ENCODE measurements around the gene POLR2B.
"Not testable (repeated sequence)": the region's sequence is repeated elsewhere in the genome, so short reads cannot be mapped to it uniquely, and the experiment has no call there.

The POLR2B gene

DNA sequence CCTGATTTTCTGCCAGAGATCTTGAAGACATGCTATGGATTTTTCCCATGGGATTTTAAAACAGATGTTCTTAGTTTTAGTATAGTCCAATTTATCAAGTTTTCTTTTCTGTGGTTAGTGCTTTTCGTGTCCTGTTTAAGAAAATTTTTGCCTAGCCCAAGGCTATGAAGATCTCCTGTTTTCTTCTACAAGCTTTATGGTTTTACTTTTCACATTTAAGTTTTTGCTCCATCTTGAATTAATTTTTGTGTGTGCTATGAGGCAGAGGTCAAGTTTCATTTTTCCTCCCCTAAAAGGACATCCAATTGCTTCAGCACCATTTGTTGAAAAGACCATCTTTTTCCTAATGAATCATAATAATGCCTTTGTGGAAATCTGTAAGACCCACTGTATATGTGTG, 65.6 kb downstream of the POLR2B start:
- FAIRE-seq (no peak), DNase-seq (ENCODE audit: insufficient read length, low spot score) (no peak)
- TF ChIP-seq POLR2A (IDR thresholded peaks at IDR 0.05; ENCODE audit: low read depth, low read length) = no peak
- no peak for TF ChIP-seq SPI1 (IDR thresholded peaks at IDR 0.05; ENCODE audit: low read depth, low read length)
- TF ChIP-seq TAF1 (IDR thresholded peaks at IDR 0.05; ENCODE audit: low read depth, low read length) = no peak
- no peak for TF ChIP-seq POLR2AphosphoS5 (IDR thresholded peaks at IDR 0.05; ENCODE audit: low read depth, low read length)
- TF ChIP-seq PAX5 (IDR thresholded peaks at IDR 0.05; ENCODE audit: insufficient read depth, low read length, severe bottlenecking) = no peak
- no peak for TF ChIP-seq POU2F2 (IDR thresholded peaks at IDR 0.05; ENCODE audit: low read depth, low read length)

DNA sequence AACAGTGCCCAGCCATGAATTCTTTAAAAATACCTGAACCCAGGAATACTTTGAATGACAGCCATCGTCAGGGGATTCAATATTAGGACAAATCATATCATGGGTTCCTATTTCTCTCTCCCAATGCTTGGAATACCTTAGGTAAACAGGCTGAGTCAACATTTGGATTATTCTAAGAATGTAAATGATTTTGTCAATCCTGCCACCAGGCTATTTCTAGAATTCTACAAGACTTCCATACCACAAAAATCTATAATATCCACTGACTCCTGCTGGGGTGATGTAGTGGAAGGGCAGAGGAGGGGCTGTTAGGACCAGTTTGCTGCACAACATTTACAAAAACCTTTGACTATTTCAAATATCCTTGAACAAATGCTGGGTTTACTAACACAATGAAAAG, 66.3 kb downstream of the POLR2B start:
- DNase-seq (ENCODE audit: insufficient read length, low spot score) = no peak
- FAIRE-seq = no peak
- TF ChIP-seq SPI1 (IDR thresholded peaks at IDR 0.05; ENCODE audit: low read depth, low read length) (no peak), TAF1 (IDR thresholded peaks at IDR 0.05; ENCODE audit: low read depth, low read length) (no peak), PAX5 (IDR thresholded peaks at IDR 0.05; ENCODE audit: insufficient read depth, low read length, severe bottlenecking) (no peak), POLR2AphosphoS5 (IDR thresholded peaks at IDR 0.05; ENCODE audit: low read depth, low read length) (no peak), POU2F2 (IDR thresholded peaks at IDR 0.05; ENCODE audit: low read depth, low read length) (no peak), POLR2A (IDR thresholded peaks at IDR 0.05; ENCODE audit: low read depth, low read length) (no peak)

DNA sequence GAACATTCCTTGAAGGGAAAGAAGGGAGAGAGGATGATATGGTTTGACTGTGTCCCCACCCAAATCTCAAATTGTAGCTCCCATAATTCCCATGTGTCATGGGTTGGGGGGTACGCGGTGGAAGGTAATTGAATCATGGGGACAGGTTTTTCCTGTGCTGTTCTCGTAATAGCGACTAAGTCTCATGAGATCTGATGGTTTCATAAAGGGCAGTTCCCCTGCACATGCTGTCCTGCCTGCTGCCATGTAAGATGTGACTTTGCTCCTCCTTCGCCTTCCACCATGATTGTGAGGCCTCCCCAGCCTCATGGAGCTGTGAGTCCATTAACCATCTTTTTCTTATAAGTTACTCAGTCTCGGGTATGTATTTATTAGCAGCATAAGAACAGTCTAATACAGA, 68.3 kb downstream of the POLR2B start:
- not testable (repeated sequence) for DNase-seq (ENCODE audit: insufficient read length, low spot score)

DNA sequence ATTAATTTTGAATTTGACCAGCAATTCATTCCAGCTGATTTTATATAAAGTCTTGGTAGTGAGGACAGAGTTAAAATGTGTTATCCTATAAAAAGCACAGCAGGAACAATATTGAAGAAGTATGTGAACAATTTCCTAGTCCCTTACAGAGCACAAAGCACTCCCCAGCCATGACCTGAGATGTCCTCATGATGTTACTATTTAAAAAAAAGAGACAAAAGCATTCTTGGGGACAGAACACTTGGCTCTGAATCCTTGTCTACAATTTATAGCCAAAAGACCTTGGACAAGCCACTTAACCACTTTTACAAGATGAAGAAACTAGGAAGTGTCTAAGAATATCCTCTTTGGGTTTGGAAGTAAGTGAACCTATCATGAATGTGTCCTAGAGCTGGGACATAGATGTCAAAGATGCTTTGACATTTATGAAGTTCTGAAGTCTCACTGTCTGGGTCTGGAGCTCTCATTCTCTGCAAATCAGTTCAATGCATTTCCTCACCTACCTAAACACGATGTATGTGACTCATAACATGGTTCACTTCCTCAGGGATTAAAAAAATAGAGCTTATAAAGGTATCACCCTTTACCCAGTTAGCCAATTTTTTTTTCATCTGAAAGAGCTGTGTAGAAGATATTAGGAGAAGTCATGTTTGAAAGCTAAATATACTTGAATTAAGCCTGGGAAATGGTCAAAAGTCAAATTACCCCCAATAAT, 70.1 kb downstream of the POLR2B start:
- DNase-seq (ENCODE audit: insufficient read length, low spot score) (no peak), FAIRE-seq (no peak)
- no peak for TF ChIP-seq SPI1 (IDR thresholded peaks at IDR 0.05; ENCODE audit: low read depth, low read length)
- no peak for TF ChIP-seq POLR2AphosphoS5 (IDR thresholded peaks at IDR 0.05; ENCODE audit: low read depth, low read length)
- TF ChIP-seq POLR2A (IDR thresholded peaks at IDR 0.05; ENCODE audit: low read depth, low read length) = no peak
- no peak for TF ChIP-seq TAF1 (IDR thresholded peaks at IDR 0.05; ENCODE audit: low read depth, low read length)
- TF ChIP-seq POU2F2 (IDR thresholded peaks at IDR 0.05; ENCODE audit: low read depth, low read length) = no peak

More for the DNA sequence above, 68.3 kb downstream of the POLR2B start:
- not testable (repeated sequence) for FAIRE-seq

DNA sequence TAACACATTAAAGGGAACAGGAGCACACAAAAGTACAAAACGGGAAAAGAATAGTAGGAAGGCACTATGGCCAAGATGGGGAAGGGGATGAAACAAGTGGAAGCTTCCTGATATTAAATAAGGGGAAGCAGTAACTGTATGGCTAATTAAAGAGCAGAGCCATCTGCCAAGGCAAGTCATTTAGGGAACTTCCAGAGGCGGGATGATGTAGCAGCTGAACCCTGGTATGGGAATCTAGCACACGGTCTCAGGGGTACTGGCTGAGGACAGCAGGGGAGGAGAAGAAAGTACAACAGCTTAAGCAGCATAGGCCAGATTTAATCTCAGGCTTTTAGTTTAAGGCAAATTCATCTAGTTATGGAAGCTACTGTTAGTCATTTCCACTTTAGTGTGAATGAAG, 72.4 kb downstream of the POLR2B start:
- TF ChIP-seq POLR2AphosphoS5 (IDR thresholded peaks at IDR 0.05; ENCODE audit: low read depth, low read length) (no peak), TAF1 (IDR thresholded peaks at IDR 0.05; ENCODE audit: low read depth, low read length) (no peak), POLR2A (IDR thresholded peaks at IDR 0.05; ENCODE audit: low read depth, low read length) (no peak), PAX5 (IDR thresholded peaks at IDR 0.05; ENCODE audit: insufficient read depth, low read length, severe bottlenecking) (no peak), POU2F2 (IDR thresholded peaks at IDR 0.05; ENCODE audit: low read depth, low read length) (no peak), SPI1 (IDR thresholded peaks at IDR 0.05; ENCODE audit: low read depth, low read length) (no peak)
- no peak for FAIRE-seq
- no peak for DNase-seq (ENCODE audit: insufficient read length, low spot score)

DNA sequence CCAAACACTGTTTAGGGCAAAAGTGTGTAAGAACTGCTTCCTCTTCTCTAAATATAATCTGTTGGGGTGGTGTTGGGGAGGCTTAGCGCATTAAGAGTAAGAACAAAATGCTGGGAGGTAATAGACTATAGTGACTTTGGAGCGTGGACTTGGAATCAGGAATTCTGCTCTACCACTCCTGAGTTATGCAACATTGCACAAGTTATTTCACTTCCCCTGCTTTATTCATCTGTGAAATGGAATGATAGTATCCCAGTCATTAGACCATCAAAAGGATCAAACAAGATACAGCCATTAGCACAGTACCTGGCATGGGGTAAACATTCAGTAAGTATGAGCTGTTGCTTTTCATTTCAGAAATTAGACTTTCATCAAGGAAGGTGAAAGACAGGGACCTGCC, 72.8 kb downstream of the POLR2B start:
- TF ChIP-seq POU2F2 (IDR thresholded peaks at IDR 0.05; ENCODE audit: low read depth, low read length) = no peak
- TF ChIP-seq POLR2AphosphoS5 (IDR thresholded peaks at IDR 0.05; ENCODE audit: low read depth, low read length) = no peak
- no peak for TF ChIP-seq POLR2A (IDR thresholded peaks at IDR 0.05; ENCODE audit: low read depth, low read length)
- no peak for TF ChIP-seq PAX5 (IDR thresholded peaks at IDR 0.05; ENCODE audit: insufficient read depth, low read length, severe bottlenecking)
- no peak for TF ChIP-seq SPI1 (IDR thresholded peaks at IDR 0.05; ENCODE audit: low read depth, low read length)
- no peak for TF ChIP-seq TAF1 (IDR thresholded peaks at IDR 0.05; ENCODE audit: low read depth, low read length)
- FAIRE-seq (no peak), DNase-seq (ENCODE audit: insufficient read length, low spot score) (no peak)

DNA sequence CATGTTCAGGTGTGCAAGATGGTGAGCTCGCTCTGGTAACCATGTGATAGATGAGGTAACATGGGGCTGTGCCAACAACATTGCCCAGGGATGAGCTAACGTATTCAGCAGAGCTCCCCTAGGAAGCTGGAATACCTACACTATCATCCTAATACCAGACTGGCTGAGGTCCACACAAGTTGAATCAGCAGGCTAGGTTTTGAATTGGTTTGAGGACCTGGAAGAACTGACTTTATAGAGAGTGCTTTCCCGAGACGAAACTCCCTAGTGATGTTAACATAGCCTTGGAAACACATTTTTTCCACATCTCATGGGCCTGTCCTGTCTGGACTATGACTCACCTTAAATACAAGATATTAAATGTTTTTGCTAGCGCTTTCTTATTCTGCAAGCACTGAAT, 74.8 kb downstream of the POLR2B start:
- TF ChIP-seq POU2F2 (IDR thresholded peaks at IDR 0.05; ENCODE audit: low read depth, low read length) (no peak), SPI1 (IDR thresholded peaks at IDR 0.05; ENCODE audit: low read depth, low read length) (no peak), POLR2AphosphoS5 (IDR thresholded peaks at IDR 0.05; ENCODE audit: low read depth, low read length) (no peak), TAF1 (IDR thresholded peaks at IDR 0.05; ENCODE audit: low read depth, low read length) (no peak), PAX5 (IDR thresholded peaks at IDR 0.05; ENCODE audit: insufficient read depth, low read length, severe bottlenecking) (no peak), POLR2A (IDR thresholded peaks at IDR 0.05; ENCODE audit: low read depth, low read length) (no peak)
- FAIRE-seq (no peak), DNase-seq (ENCODE audit: insufficient read length, low spot score) (no peak)

DNA sequence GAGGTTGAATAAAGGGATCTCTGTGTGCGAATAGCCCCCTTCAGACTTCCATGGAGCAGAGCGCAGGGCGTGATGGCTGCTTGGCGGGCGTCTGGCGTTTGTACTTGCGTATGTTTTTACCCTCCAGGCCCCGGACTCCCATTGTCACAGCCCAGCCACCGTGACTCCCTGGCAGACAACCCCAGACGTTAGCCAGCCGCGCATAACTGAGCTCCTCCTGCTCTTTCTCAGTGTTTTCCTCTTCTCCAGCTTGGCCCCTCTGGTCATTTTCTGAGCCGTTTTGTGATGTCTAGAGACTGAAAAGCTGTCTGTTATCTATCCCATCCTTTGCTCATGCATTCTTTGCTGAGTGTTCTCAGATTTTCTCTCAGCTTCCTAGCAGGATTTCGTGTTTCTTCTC, 77.2 kb downstream of the POLR2B start:
- TF ChIP-seq POU2F2 (IDR thresholded peaks at IDR 0.05; ENCODE audit: low read depth, low read length) (no peak), POLR2AphosphoS5 (IDR thresholded peaks at IDR 0.05; ENCODE audit: low read depth, low read length) (no peak), SPI1 (IDR thresholded peaks at IDR 0.05; ENCODE audit: low read depth, low read length) (no peak), PAX5 (IDR thresholded peaks at IDR 0.05; ENCODE audit: insufficient read depth, low read length, severe bottlenecking) (no peak), POLR2A (IDR thresholded peaks at IDR 0.05; ENCODE audit: low read depth, low read length) (no peak), TAF1 (IDR thresholded peaks at IDR 0.05; ENCODE audit: low read depth, low read length) (no peak)
- no peak for FAIRE-seq
- DNase-seq (ENCODE audit: insufficient read length, low spot score) = no peak

DNA sequence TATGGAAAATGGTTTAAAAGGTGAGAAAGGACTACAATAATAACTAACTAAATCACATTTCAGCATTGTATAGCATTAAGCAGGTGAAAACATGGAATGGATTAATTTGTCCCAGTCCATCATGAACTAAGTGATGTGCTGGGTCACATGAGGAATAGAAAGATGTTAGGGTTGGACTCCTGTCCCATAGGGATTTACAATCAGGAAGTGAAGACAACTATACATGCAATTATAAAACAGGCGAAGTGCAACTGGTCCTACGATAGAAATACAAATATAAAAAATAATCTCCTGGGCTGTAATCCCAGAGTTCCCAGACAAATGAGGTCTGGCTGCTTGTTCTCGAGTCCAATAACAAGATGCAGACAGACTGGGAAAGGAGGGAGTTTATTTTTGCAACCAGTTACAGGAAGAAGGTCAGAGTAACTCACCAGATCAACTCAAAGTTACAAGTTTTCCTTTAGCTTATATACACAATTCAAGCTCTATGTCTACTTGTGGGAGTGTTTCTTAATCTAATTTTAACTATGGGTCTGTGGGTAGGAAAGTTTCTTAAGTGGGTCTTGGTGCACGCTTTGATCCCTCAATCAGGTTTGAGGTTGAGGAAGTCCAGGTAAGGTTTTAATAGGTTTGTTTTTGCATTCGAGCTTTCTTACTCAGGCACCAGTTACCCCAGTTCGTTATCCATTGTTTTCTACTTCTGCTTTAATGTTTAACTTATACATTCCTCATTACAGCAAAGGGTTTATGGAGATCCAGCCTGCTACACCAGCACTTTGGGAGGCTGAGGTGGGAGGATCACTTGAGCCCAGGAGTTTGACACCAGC, 81.4 kb downstream of the POLR2B start:
- DNase-seq (ENCODE audit: insufficient read length, low spot score) = no peak
- no peak for FAIRE-seq
- TF ChIP-seq POLR2AphosphoS5 (IDR thresholded peaks at IDR 0.05; ENCODE audit: low read depth, low read length) (no peak), POU2F2 (IDR thresholded peaks at IDR 0.05; ENCODE audit: low read depth, low read length) (no peak), SPI1 (IDR thresholded peaks at IDR 0.05; ENCODE audit: low read depth, low read length) (no peak), POLR2A (IDR thresholded peaks at IDR 0.05; ENCODE audit: low read depth, low read length) (no peak), PAX5 (IDR thresholded peaks at IDR 0.05; ENCODE audit: insufficient read depth, low read length, severe bottlenecking) (no peak), TAF1 (IDR thresholded peaks at IDR 0.05; ENCODE audit: low read depth, low read length) (no peak)

DNA sequence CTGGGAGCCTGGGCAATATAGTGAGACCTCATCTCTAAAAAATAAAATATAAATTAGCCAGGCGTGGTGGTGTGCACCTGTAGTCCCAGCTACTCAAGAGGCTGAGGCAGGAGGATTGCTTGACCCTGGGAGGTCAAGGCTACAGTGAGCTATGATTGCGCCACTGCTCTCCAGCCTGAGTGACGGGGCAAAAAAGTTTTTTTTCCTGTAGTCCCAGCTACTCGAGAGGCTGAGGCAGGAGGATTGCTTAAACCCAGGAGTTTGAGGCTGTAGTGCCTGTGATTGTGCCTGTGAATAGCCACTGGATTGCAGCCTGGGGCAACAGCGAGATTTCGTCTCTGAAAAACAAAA, 82.0 kb downstream of the POLR2B start:
- not testable (repeated sequence) for FAIRE-seq; DNase-seq (ENCODE audit: insufficient read length, low spot score)

Data from GM12891 (cell line).